Type B pancreatic cell (in vitro differentiated cells): ENCODE results near the gene PAX9. TPM values are rescaled to one million over a fixed set of nuclear protein-coding genes. Genes with fewer than 3 reads are reported as not detected.

ENCODE experiments used
- DNase-seq: peaks from one replicate; pipeline ENCODE4 v3.0.0; 2021; ENCODE audit warnings: mixed read lengths; ENCODE audit not compliant: unreplicated experiment; ENCODE audit errors: extremely low spot score
- H3K27ac Mint-ChIP-seq: 2 replicates; pipeline ENCODE4 v1.8.0; 2021; ENCODE audit warnings: mild to moderate bottlenecking, mixed read lengths
- H3K27me3 Mint-ChIP-seq: 2 replicates; pipeline ENCODE4 v1.8.0; 2021; ENCODE audit warnings: mixed read lengths
- H3K36me3 Mint-ChIP-seq: 2 replicates; pipeline ENCODE4 v1.8.0; 2021; ENCODE audit warnings: mixed read lengths
- H3K4me1 Mint-ChIP-seq: one replicate; pipeline ENCODE4 v1.8.0; 2021; ENCODE audit warnings: mixed read lengths; ENCODE audit not compliant: unreplicated experiment
- H3K4me3 Mint-ChIP-seq: 2 replicates; pipeline ENCODE4 v1.8.0; 2021; ENCODE audit warnings: mild to moderate bottlenecking, mixed read lengths
- H3K9me3 Mint-ChIP-seq: 2 replicates; pipeline ENCODE4 v1.8.0; 2021; ENCODE audit warnings: mixed read lengths
- total RNA-seq: library from RNA; stranded (reverse); gene quantifications from 2 replicates; pipeline ENCODE4 v1.2.1, GENCODE V29; 2021; ENCODE audit warnings: low replicate concordance
- TF ChIP-seq, protein P1 (sequence below): fragments of 200-600 bp; sonication (generic); conservative IDR thresholded peaks from 2 replicates; pipeline ENCODE4 v1.5.0; 2021; ENCODE audit warnings: antibody characterized with exemption, mild to moderate bottlenecking

PAX9 gene
- total RNA-seq, 1 donor from 2014 or later, result 5.6 TPM

DNA sequence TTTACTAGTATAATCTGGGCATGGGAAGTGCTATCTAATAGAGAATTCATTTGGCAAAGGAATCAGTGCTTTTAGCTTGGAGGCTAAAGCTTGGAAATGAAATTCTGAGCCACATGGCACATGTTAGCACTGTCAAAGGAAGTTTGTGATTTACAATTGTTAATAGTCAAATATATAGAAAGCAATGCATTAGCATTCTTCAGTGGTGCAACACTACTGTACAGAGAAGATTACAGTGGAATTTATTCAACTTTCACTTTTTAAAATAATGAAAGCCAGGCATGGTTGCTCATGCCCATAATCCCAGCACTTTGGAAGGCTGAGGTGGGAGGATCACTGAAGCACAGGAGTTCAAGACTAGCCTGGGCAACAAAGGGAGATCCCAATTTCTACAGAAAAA, 45.9 kb downstream of the PAX9 start:
- Mint-ChIP-seq H3K9me3 (no peaks in the 10 kb centered on the region), H3K27me3 (peaks cover 4% of the 10 kb centered on the region), H3K36me3 (no peaks in the 10 kb centered on the region), H3K4me1 (no peaks in the 10 kb centered on the region), H3K27ac (no peak overlapping the region), H3K4me3 (no peak overlapping the region)
- TF ChIP-seq, protein P1, sequence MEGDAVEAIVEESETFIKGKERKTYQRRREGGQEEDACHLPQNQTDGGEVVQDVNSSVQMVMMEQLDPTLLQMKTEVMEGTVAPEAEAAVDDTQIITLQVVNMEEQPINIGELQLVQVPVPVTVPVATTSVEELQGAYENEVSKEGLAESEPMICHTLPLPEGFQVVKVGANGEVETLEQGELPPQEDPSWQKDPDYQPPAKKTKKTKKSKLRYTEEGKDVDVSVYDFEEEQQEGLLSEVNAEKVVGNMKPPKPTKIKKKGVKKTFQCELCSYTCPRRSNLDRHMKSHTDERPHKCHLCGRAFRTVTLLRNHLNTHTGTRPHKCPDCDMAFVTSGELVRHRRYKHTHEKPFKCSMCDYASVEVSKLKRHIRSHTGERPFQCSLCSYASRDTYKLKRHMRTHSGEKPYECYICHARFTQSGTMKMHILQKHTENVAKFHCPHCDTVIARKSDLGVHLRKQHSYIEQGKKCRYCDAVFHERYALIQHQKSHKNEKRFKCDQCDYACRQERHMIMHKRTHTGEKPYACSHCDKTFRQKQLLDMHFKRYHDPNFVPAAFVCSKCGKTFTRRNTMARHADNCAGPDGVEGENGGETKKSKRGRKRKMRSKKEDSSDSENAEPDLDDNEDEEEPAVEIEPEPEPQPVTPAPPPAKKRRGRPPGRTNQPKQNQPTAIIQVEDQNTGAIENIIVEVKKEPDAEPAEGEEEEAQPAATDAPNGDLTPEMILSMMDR, result no peak
- no peak for DNase-seq

- Mint-ChIP-seq H3K27ac (no peak overlapping the region), H3K9me3 (no peaks in the 10 kb centered on the region), H3K27me3 (peaks cover 13% of the 10 kb centered on the region), H3K4me1 (peaks cover 4% of the 10 kb centered on the region), H3K36me3 (no peaks in the 10 kb centered on the region), H3K4me3 (no peak overlapping the region)
- TF ChIP-seq, protein P1, result no peak
- no peak for DNase-seq
Measured at GRCh38 chr14:36713960-36714703, 52.5 kb downstream of the PAX9 start.

DNA sequence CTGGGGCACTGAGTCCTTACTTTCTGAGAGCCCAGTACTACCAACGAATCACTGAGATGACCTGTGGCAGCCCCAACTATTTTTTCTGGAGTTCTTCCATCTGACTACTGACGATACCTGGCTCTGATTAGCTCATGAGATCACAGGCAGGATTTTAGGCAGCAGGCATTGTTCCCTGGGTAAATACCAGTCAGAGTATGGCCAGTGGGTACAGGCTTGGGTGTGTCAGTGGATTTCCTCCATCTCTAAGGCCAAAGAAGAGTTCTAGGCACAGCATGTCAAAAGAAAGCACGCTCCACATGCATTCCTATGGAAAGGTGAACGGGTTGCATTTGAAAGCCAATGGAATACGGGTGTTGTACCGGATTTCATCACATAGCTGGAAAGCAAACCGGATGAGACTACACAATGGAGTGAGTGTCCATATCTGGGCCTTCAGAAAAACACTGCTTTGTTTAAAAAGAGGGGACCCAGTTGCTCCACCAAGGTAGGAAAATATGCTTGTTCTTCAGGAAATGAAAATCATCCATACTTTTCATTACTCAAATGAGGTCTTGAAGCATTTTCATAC, 55.0 kb downstream of the PAX9 start:
- no peak for DNase-seq
- Mint-ChIP-seq H3K4me3 (no peak overlapping the region), H3K27ac (no peak overlapping the region), H3K4me1 (peaks cover 4% of the 10 kb centered on the region), H3K9me3 (no peaks in the 10 kb centered on the region), H3K36me3 (no peaks in the 10 kb centered on the region), H3K27me3 (peaks cover 13% of the 10 kb centered on the region)
- TF ChIP-seq, protein P1, result no peak

DNA sequence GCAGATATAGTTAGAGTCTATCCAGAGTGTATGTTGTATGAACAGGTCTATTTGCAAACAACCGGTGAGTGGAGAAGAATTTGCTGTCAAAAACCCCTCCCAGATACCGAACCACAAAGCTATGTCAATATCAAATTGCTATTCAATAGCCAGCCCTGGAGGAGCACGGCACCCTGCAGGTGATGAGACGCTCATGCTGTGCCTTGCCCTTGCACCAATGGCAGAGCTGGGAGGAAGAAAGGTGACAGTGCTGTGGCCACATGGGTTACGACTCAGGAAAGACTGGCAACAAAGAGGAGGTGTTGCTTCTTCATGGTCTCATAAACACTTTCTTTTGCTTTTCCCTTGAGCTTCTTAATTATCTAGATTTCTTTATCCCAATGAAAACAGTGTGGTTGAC, 55.7 kb downstream of the PAX9 start:
- no peak overlapping the region for H3K4me3 Mint-ChIP-seq
- H3K27ac Mint-ChIP-seq, result no peak overlapping the region
- H3K27me3 Mint-ChIP-seq, result peaks cover 13% of the 10 kb centered on the region
- peaks cover 4% of the 10 kb centered on the region for H3K4me1 Mint-ChIP-seq
- DNase-seq, result no peak
- no peaks in the 10 kb centered on the region for H3K9me3 Mint-ChIP-seq
- TF ChIP-seq, protein P1, result no peak
- no peaks in the 10 kb centered on the region for H3K36me3 Mint-ChIP-seq

DNA sequence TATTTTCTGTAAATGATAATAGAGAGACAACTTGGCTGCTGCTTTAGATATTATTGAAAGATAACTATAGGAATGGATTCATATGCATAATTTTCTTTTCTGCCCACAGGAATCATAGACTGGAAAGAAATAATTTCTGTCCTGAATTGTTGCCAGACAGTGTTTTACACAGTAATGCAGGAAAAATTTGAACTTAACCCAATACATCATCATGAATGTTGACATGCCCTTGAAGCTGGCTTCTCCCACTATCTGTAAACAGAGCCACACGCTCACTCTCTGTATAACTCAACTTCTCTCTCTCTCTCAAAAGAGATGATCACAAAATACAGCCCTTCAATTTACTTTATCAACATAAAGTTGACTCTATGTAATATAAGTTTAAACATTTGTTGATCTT, 56.6 kb downstream of the PAX9 start:
- Mint-ChIP-seq H3K36me3 (no peaks in the 10 kb centered on the region), H3K9me3 (no peaks in the 10 kb centered on the region), H3K4me3 (no peak overlapping the region), H3K4me1 (peaks cover 4% of the 10 kb centered on the region), H3K27ac (no peak overlapping the region), H3K27me3 (peaks cover 8% of the 10 kb centered on the region)
- no peak for DNase-seq
- TF ChIP-seq, protein P1, result no peak
